PC-9 (cell line): ENCODE data around the gene NANOGP8. TPM values are rescaled to one million over a fixed set of nuclear protein-coding genes. Genes with fewer than 3 reads are reported as not detected.
"Not testable (repeated sequence)": the region's sequence is repeated elsewhere in the genome, so short reads cannot be mapped to it uniquely, and the experiment has no call there.

Source experiments
- Bru-seq: library from RNA; stranded (reverse); fragments of 400-500 nt; gene quantifications from one replicate; lab custom pipeline; 2021; lab: Mats Ljungman, UMichigan
- BruChase-seq, 2 experiments: library from RNA; stranded (reverse); fragments of 400-500 nt; gene quantifications; one replicate each; lab custom pipeline; 2021; lab: Mats Ljungman, UMichigan
- BruUV-seq: library from RNA; stranded (reverse); fragments of 400-500 nt; replicated peaks from 2 replicates; lab custom pipeline; 2021; lab: Mats Ljungman, UMichigan
- CTCF ChIA-PET: fragments of 300-600 bp; sonication (Branson Sonifier 250); formaldehyde crosslinking; loops from one replicate; lab custom pipeline; 2022; ENCODE audit warnings: antibody characterized with exemption; lab: Charles Lee
- POLR2A ChIA-PET: fragments of 300-600 bp; sonication (Branson Sonifier 250); formaldehyde crosslinking; loops from one replicate; lab custom pipeline; 2022; ENCODE audit warnings: antibody characterized with exemption; ENCODE audit not compliant: unreplicated experiment; lab: Charles Lee
- DNase-seq, 2 experiments: peaks; one replicate each; pipeline versions ENCODE4 v3.0.0 to v3.0.0-alpha.2; 2015 to 2022; ENCODE audit warnings: mixed read lengths in 1 of 2
- H2AFZ ChIP-seq: fragments of 200-600 bp; sonication (generic); 2 replicates; pipeline ENCODE4 v1.8.1; 2017; ENCODE audit warnings: antibody characterized with exemption
- H3F3A ChIP-seq: fragments of 200-600 bp; sonication (generic); 2 replicates; pipeline ENCODE4 v1.8.1; 2017; ENCODE audit warnings: antibody characterized with exemption, mild to moderate bottlenecking, low read depth; ENCODE audit not compliant: insufficient read depth
- H3K27ac ChIP-seq: fragments of 200-600 bp; sonication (generic); 2 replicates; pipeline ENCODE4 v1.6.1; 2016; ENCODE audit warnings: mixed run types
- H3K27me3 ChIP-seq: fragments of 200-600 bp; sonication (generic); 2 replicates; pipeline ENCODE4 v1.6.1; 2016; ENCODE audit warnings: low read depth, mixed run types; ENCODE audit not compliant: insufficient read depth
- H3K36me3 ChIP-seq: fragments of 200-600 bp; sonication (generic); 2 replicates; pipeline ENCODE4 v1.6.1; 2016; ENCODE audit warnings: low read depth, mixed run types
- H3K4me1 ChIP-seq: fragments of 200-600 bp; sonication (generic); replicated peaks from 2 replicates; pipeline ENCODE4 v1.6.1; 2016; ENCODE audit warnings: mixed run types; ENCODE audit not compliant: insufficient read depth
- H3K4me2 ChIP-seq: fragments of 200-600 bp; sonication (generic); 2 replicates; pipeline ENCODE4 v1.6.1; 2017; ENCODE audit warnings: mixed run types
- H3K4me3 ChIP-seq: fragments of 200-600 bp; sonication (generic); 2 replicates; pipeline ENCODE4 v1.6.1; 2016; ENCODE audit warnings: mixed run types
- H3K79me2 ChIP-seq: fragments of 200-600 bp; sonication (generic); 2 replicates; pipeline ENCODE4 v1.6.1; 2017; ENCODE audit warnings: low read depth, mixed run types
- H3K9me2 ChIP-seq: fragments of 200-600 bp; sonication (generic); 2 replicates; pipeline ENCODE4 v1.8.1; 2017; ENCODE audit warnings: mild to moderate bottlenecking; ENCODE audit not compliant: insufficient read depth
- H3K9me3 ChIP-seq: fragments of 200-600 bp; sonication (generic); 2 replicates; pipeline ENCODE4 v1.8.1; 2016; ENCODE audit warnings: low read depth; ENCODE audit not compliant: insufficient read depth
- H4K20me1 ChIP-seq: fragments of 200-600 bp; sonication (generic); 2 replicates; pipeline ENCODE4 v1.8.1; 2017; ENCODE audit not compliant: insufficient read depth
- CTCF ChIP-seq: fragments of 200-600 bp; sonication (generic); conservative IDR thresholded peaks from 2 replicates; pipeline ENCODE4 v1.6.1; 2017; ENCODE audit warnings: mixed run types, antibody characterized with exemption, mild to moderate bottlenecking, moderate library complexity
- EZH2 ChIP-seq: fragments of 200-600 bp; sonication (generic); IDR thresholded peaks from 2 replicates; pipeline ENCODE4 v1.8.0; 2017; ENCODE audit warnings: antibody characterized with exemption, low read depth
- intact Hi-C: fragments of 100-400 bp; cut with micrococcal nuclease; formaldehyde crosslinking; loops from one replicate; pipeline ENCODE4 v1.10.0; 2022; ENCODE audit not compliant: unreplicated experiment
- long read RNA-seq: library from polyadenylated mRNA; stranded (forward); transcript quantifications from one replicate; pipeline ENCODE4 v2.0.0, GENCODE V29; 2022
- total RNA-seq: library from RNA; stranded (reverse); gene quantifications from 2 replicates; pipeline ENCODE4 v1.2.3, GENCODE V29; 2021

NANOGP8 gene, protein sequence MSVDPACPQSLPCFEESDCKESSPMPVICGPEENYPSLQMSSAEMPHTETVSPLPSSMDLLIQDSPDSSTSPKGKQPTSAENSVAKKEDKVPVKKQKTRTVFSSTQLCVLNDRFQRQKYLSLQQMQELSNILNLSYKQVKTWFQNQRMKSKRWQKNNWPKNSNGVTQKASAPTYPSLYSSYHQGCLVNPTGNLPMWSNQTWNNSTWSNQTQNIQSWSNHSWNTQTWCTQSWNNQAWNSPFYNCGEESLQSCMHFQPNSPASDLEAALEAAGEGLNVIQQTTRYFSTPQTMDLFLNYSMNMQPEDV
- total RNA-seq (not detected in 2 replicates), Bru-seq, nascent RNA (percentile 12 among the genes with signal in this experiment), BruChase-seq, experiment 1, labeled RNA remaining after a 2-hour chase (percentile 29 among the genes with signal in this experiment), BruChase-seq, experiment 2, labeled RNA remaining after a 6-hour chase (not detected)
- long read RNA-seq = 0 reads

DNA sequence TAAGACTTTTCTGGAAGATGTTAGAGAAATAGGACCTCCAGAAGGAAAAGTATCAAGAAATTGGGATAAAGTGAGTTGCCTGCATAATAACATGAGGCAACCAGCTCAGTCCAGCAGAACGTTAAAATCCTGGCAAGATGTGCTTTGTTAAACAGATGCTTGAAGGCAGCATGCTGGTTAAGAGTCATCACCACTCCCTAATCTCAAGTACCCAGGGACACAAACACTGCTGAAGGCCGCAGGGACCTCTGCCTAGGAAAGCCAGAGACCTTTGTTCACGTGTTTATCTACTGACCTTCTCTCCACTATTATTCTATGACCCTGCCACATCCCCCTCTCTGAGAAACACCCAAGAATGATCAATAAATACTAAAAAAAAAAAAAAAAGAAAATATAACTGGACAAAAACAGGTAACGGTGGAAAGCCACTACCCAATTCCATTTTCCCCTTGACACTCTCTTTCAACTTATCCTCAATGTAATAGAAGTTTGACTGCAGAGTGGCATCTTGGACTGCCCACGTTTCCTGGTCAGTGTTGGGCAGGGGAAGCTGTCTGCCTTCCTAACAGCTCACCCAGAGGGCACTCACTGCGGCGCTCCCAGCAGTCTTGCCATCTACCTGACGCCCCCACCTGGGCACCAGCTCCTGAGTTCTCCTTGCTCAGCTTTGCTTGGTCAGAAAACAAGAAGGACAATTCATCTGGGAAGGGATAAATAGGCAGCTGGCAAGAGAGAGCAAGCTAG is at the start of gene NANOGP8:
NANOGP8 (minus strand) TSS at position 120 of the 744 bp plus-strand sequence. CDS start 185 bp downstream, outside the sequence.
- H3K9me2 ChIP-seq, H4K20me1 ChIP-seq, H3K4me2 ChIP-seq, H3F3A ChIP-seq, H2AFZ ChIP-seq, H3K36me3 ChIP-seq, intact Hi-C loops, H3K27me3 ChIP-seq, H3K4me3 ChIP-seq, H3K9me3 ChIP-seq, H3K27ac ChIP-seq, DNase-seq, H3K79me2 ChIP-seq, BruUV-seq, POLR2A ChIA-PET, H3K4me1 ChIP-seq, CTCF ChIA-PET: not testable (repeated sequence)

- POLR2A ChIA-PET = no interaction called here
- Histone ChIP-seq H3K27me3 (no peaks in the 10 kb centered on the region), H3K9me2 (no peaks in the 10 kb centered on the region), H3F3A (no peaks in the 10 kb centered on the region), H3K4me1 (no peaks in the 10 kb centered on the region), H3K27ac (no peak overlapping the region), H3K79me2 (no peaks in the 10 kb centered on the region), H3K4me3 (no peak overlapping the region), H3K36me3 (no peaks in the 10 kb centered on the region), H2AFZ (no peak overlapping the region), H3K4me2 (no peak overlapping the region), H4K20me1 (no peaks in the 10 kb centered on the region), H3K9me3 (no peaks in the 10 kb centered on the region)
- TF ChIP-seq EZH2 = no peak
- TF ChIP-seq CTCF = no peak
- CTCF ChIA-PET = no interaction called here
- no peak for DNase-seq
- intact Hi-C loops = no loop called here
- BruUV-seq = no TSS peak
Observed at GRCh38 chr15:35134299-35134698, 49.2 kb upstream of the NANOGP8 start.

DNA sequence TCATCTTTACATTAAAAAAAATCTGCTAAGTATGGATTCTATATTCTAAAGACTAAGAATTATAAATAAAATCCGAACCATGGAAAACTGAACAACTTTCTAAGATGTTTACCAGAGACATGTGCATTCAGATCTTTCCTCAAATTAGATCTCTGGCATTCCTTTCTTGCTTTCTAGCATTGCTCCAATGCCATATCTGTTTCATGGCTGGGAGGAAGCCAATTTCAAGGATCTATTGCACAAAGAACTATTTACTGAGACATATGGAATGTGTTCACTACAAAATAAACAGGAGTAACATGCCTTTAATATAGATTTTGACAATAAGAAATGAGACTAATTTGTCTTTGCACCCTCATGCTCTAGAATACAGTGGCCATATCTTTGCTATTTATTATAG is 45.1 kb upstream of the NANOGP8 start:
- no peaks in the 10 kb centered on the region for H3K27me3 ChIP-seq
- no peak overlapping the region for H2AFZ ChIP-seq
- no TSS peak for BruUV-seq

More for the DNA sequence above, 45.1 kb upstream of the NANOGP8 start:
- TF ChIP-seq CTCF (no peak), EZH2 (no peak)
- ChIA-PET POLR2A (no interaction called here), CTCF (no interaction called here)
- Histone ChIP-seq H3K4me1 (no peaks in the 10 kb centered on the region), H3F3A (no peaks in the 10 kb centered on the region), H3K4me3 (no peak overlapping the region), H3K9me2 (no peaks in the 10 kb centered on the region), H3K9me3 (no peaks in the 10 kb centered on the region), H3K36me3 (no peaks in the 10 kb centered on the region), H3K79me2 (no peaks in the 10 kb centered on the region), H3K27ac (no peak overlapping the region), H4K20me1 (no peaks in the 10 kb centered on the region), H3K4me2 (no peak overlapping the region)
- intact Hi-C loops = no loop called here
- DNase-seq = no peak
